OCI-LY7 (cell line): ENCODE data around the gene PPIB. TPM values are rescaled to one million over a fixed set of nuclear protein-coding genes. Genes with fewer than 3 reads are reported as not detected.
"Not testable (repeated sequence)": the region's sequence is repeated elsewhere in the genome, so short reads cannot be mapped to it uniquely, and the experiment has no call there.

ENCODE experiments used
- BruUV-seq: library from RNA; stranded (reverse); fragments of 400-500 nt; replicated peaks from 2 replicates; lab custom pipeline; 2021; lab: Mats Ljungman, UMichigan
- CTCF ChIA-PET: fragments of 300-600 bp; sonication (Branson Sonifier 250); formaldehyde crosslinking; loops from one replicate; lab custom pipeline; 2022; ENCODE audit warnings: antibody characterized with exemption; ENCODE audit not compliant: unreplicated experiment; lab: Charles Lee
- POLR2A ChIA-PET: fragments of 300-600 bp; sonication (Branson Sonifier 250); formaldehyde crosslinking; loops from one replicate; lab custom pipeline; 2022; ENCODE audit warnings: antibody characterized with exemption; lab: Charles Lee
- DNase-seq: peaks from one replicate; pipeline ENCODE4 v3.0.0-alpha.2; 2015; ENCODE audit warnings: low spot score
- H2AFZ ChIP-seq: fragments of 200-600 bp; sonication (generic), shearing (Covaris generic); 2 replicates; pipeline ENCODE4 v1.6.1; 2014; ENCODE audit warnings: mild to moderate bottlenecking, antibody characterized with exemption, low read length, moderate library complexity
- H3K27ac ChIP-seq: fragments of 200-600 bp; sonication (generic); 2 replicates; pipeline ENCODE4 v1.5.1; 2014; ENCODE audit warnings: mixed run types, low read depth, mild to moderate bottlenecking, moderate library complexity, low read length, inconsistent platforms; ENCODE audit not compliant: poor library complexity, severe bottlenecking
- H3K36me3 ChIP-seq: fragments of 200-600 bp; sonication (generic); 2 replicates; pipeline ENCODE4 v1.6.1; 2014; ENCODE audit warnings: mild to moderate bottlenecking, antibody characterized with exemption, low read length, moderate library complexity, mixed read lengths; ENCODE audit not compliant: insufficient read depth
- H3K4me1 ChIP-seq: fragments of 200-600 bp; sonication (generic); 2 replicates; pipeline ENCODE4 v1.5.1; 2014; ENCODE audit warnings: mild to moderate bottlenecking, low read length; ENCODE audit not compliant: insufficient read depth, poor library complexity, severe bottlenecking
- H3K4me2 ChIP-seq: fragments of 200-600 bp; sonication (generic); 2 replicates; pipeline ENCODE4 v1.6.1; 2014; ENCODE audit warnings: mild to moderate bottlenecking, low read length
- H3K4me3 ChIP-seq: fragments of 200-600 bp; sonication (generic); 2 replicates; pipeline ENCODE4 v1.5.1; 2014; ENCODE audit warnings: mild to moderate bottlenecking, low read depth, low read length; ENCODE audit not compliant: poor library complexity, severe bottlenecking
- H3K79me2 ChIP-seq: fragments of 200-600 bp; sonication (generic); 2 replicates; pipeline ENCODE4 v1.6.1; 2016; ENCODE audit warnings: low read depth, mild to moderate bottlenecking, low read length, moderate library complexity, mixed read lengths; ENCODE audit not compliant: insufficient read depth
- H3K9me2 ChIP-seq: fragments of 200-600 bp; sonication (generic); 2 replicates; pipeline ENCODE4 v1.6.1; 2016; ENCODE audit warnings: mild to moderate bottlenecking, low read length, mixed read lengths; ENCODE audit not compliant: insufficient read depth
- H3K9me3 ChIP-seq: fragments of 200-600 bp; sonication (generic); 2 replicates; pipeline ENCODE4 v1.6.1; 2014; ENCODE audit warnings: mild to moderate bottlenecking, mixed run types, low read length, mixed read lengths
- H4K20me1 ChIP-seq: fragments of 200-600 bp; sonication (generic); 2 replicates; pipeline ENCODE4 v1.6.1; 2014; ENCODE audit warnings: mild to moderate bottlenecking, antibody characterized with exemption, low read length, moderate library complexity, mixed read lengths; ENCODE audit not compliant: insufficient read depth
- CTCF ChIP-seq: fragments of 200-600 bp; sonication (generic); conservative IDR thresholded peaks from 2 replicates; pipeline ENCODE4 v1.5.1; 2014; ENCODE audit warnings: mild to moderate bottlenecking, antibody characterized with exemption, low read length, moderate library complexity, mixed read lengths
- EZH2phosphoT487 ChIP-seq: fragments of 200-600 bp; sonication (generic); IDR thresholded peaks from 2 replicates; pipeline ENCODE4 v1.6.1; 2018; ENCODE audit warnings: low read depth, borderline replicate concordance, mild to moderate bottlenecking, mixed run types, antibody characterized with exemption, low read length, moderate library complexity, mixed read lengths
- intact Hi-C: fragments of 100-400 bp; cut with micrococcal nuclease; formaldehyde crosslinking; loops from one replicate; pipeline ENCODE4 v1.10.0; 2022; ENCODE audit not compliant: unreplicated experiment
- total RNA-seq, 2 experiments: library from RNA; depleted of rRNA in 1 of 2; stranded (reverse); fragments of >200 nt in 1 of 2; shearing (Covaris generic) in 1 of 2; gene quantifications; 2 replicates each; pipeline ENCODE4 v1.2.3, GENCODE V29; 2014 to 2022

Gene PPIB
- total RNA-seq, 2 experiments from 2014 or later, result 243 to 307 TPM

GRCh38 chr15:64121614-64122013, 41.2 kb downstream of the PPIB start:
- intact Hi-C loops, result no loop called here
- CTCF ChIA-PET, result no interaction called here
- POLR2A ChIA-PET, result interaction anchor here (0.6 to 1.2 kb wide), 2 partner anchors 9 to 141 kb away, joined by 3 read pairs; no protein-coding TSS in a partner anchor
- H3K4me3 ChIP-seq, result no peak overlapping the region
- no peak for TF ChIP-seq CTCF
- no peak for TF ChIP-seq EZH2phosphoT487
- H3K9me2 ChIP-seq, result no peaks in the 10 kb centered on the region
- no peak overlapping the region for H2AFZ ChIP-seq
- no peaks in the 10 kb centered on the region for H3K79me2 ChIP-seq
- DNase-seq, result no peak
- no peak overlapping the region for H3K27ac ChIP-seq
- H3K9me3 ChIP-seq, result no peaks in the 10 kb centered on the region
- no peaks in the 10 kb centered on the region for H4K20me1 ChIP-seq
- H3K4me1 ChIP-seq, result no peaks in the 10 kb centered on the region
- peaks cover 86% of the 10 kb centered on the region for H3K36me3 ChIP-seq
- no TSS peak for BruUV-seq
- no peak overlapping the region for H3K4me2 ChIP-seq

GRCh38 chr15:64120322-64120721, 42.5 kb downstream of the PPIB start:
- H3K4me1 ChIP-seq, intact Hi-C loops, H3K4me2 ChIP-seq, H3K79me2 ChIP-seq, H3K27ac ChIP-seq, DNase-seq, H2AFZ ChIP-seq, H3K9me3 ChIP-seq, BruUV-seq, H3K9me2 ChIP-seq, CTCF ChIA-PET, H3K4me3 ChIP-seq, H4K20me1 ChIP-seq: not testable (repeated sequence)
- peaks cover 91% of the 10 kb centered on the region for H3K36me3 ChIP-seq
- POLR2A ChIA-PET, result interaction anchor here (0.6 to 0.7 kb wide), 3 partner anchors 10 to 56 kb away, joined by 3 to 4 read pairs (median 3); no protein-coding TSS in a partner anchor

GRCh38 chr15:64117759-64118487, 44.9 kb downstream of the PPIB start:
- H3K36me3 ChIP-seq, result peaks cover 99% of the 10 kb centered on the region

More at GRCh38 chr15:64117759-64118487, 44.9 kb downstream of the PPIB start:
- H3K4me3 ChIP-seq, result no peak overlapping the region
- no peak overlapping the region for H2AFZ ChIP-seq
- TF ChIP-seq CTCF, result no peak
- TF ChIP-seq EZH2phosphoT487, result no peak
- no peak overlapping the region for H3K27ac ChIP-seq
- no peaks in the 10 kb centered on the region for H4K20me1 ChIP-seq
- DNase-seq, result no peak
- no TSS peak for BruUV-seq
- H3K4me1 ChIP-seq, result no peaks in the 10 kb centered on the region
- H3K9me2 ChIP-seq, result no peaks in the 10 kb centered on the region
- no peaks in the 10 kb centered on the region for H3K79me2 ChIP-seq
- intact Hi-C loops, result no loop called here
- ChIA-PET CTCF (no interaction called here), POLR2A (interaction anchor here (0.7 to 1.1 kb wide), 2 partner anchors 8 to 655 kb away, joined by 3 read pairs; no protein-coding TSS in a partner anchor)
- H3K4me2 ChIP-seq, result no peak overlapping the region
- no peaks in the 10 kb centered on the region for H3K9me3 ChIP-seq
